GM13976 (cell line): ENCODE results near the gene RABL6.
"Not testable (repeated sequence)": the region's sequence is repeated elsewhere in the genome, so short reads cannot be mapped to it uniquely, and the experiment has no call there.

Experiments used
- DNase-seq: peaks from one replicate; pipeline ENCODE4 v3.0.0; 2012; ENCODE audit warnings: low spot score
- CTCF ChIP-seq: IDR thresholded peaks from 2 replicates; pipeline ENCODE4 v1.5.1; 2012; ENCODE audit warnings: borderline replicate concordance, mild to moderate bottlenecking; ENCODE audit not compliant: insufficient read depth; ENCODE audit errors: extremely low read depth, missing control alignments, control extremely low read depth
- in situ Hi-C: fragments of 300-500 bp; cut with MboI; formaldehyde crosslinking; loops from one replicate; pipeline ENCODE4 v1.12.0; 2022; ENCODE audit warnings: low sequenced_read_pairs, mixed read lengths, inconsistent platforms; ENCODE audit not compliant: unreplicated experiment

RABL6 gene

GRCh38 chr9:136776947-136777346 lies 30.8 kb upstream of the RABL6 start:
- DNase-seq: no peak
- no peak for TF ChIP-seq CTCF
- in situ Hi-C loops: loop anchor here (10.0 kb wide), 1 partner anchor 258 kb away; the partner anchor contains the start of gene FUT7

GRCh38 chr9:136777359-136777758 lies 30.4 kb upstream of the RABL6 start:
- DNase-seq: no peak
- in situ Hi-C loops: loop anchor here (10.0 kb wide), 1 partner anchor 257 kb away; the partner anchor contains the start of gene FUT7

GRCh38 chr9:136779808-136780207 lies 27.9 kb upstream of the RABL6 start:
- no peak for DNase-seq
- no peak for TF ChIP-seq CTCF
- in situ Hi-C loops: loop anchor here (10.0 kb wide), 1 partner anchor 255 kb away; the partner anchor contains the start of gene FUT7

More at GRCh38 chr9:136777359-136777758, 30.4 kb upstream of the RABL6 start:
- no peak for TF ChIP-seq CTCF

- TF ChIP-seq CTCF: no peak
- in situ Hi-C loops: no loop called here
- DNase-seq: no peak
Observed at GRCh38 chr9:136782452-136782851, 25.3 kb upstream of the RABL6 start.

GRCh38 chr9:136784249-136784996 lies 23.3 kb upstream of the RABL6 start:
- TF ChIP-seq CTCF: no peak
- peak; percentile 51 for DNase-seq
- in situ Hi-C loops: no loop called here

- TF ChIP-seq CTCF: no peak
- peak; percentile 40 for DNase-seq
- in situ Hi-C loops: no loop called here
Observed at GRCh38 chr9:136784997-136785361, 22.8 kb upstream of the RABL6 start.

GRCh38 chr9:136785565-136786355 lies 22.0 kb upstream of the RABL6 start:
- DNase-seq, in situ Hi-C loops: not testable (repeated sequence)
